Colonic mucosa (tissue), 4 donors: ENCODE results near the gene HCN3. TPM values are rescaled to one million over a fixed set of nuclear protein-coding genes. Genes with fewer than 3 reads are reported as not detected.

Source experiments
- DNase-seq: peaks from one replicate; pipeline ENCODE4 v3.0.0-alpha.2; 2020
- H3K27ac ChIP-seq: fragments of 200-600 bp; one replicate; pipeline ENCODE4 v1.8.0; 2021
- H3K27me3 ChIP-seq: fragments of 200-600 bp; one replicate; pipeline ENCODE4 v1.8.0; 2021
- H3K36me3 ChIP-seq: fragments of 200-600 bp; one replicate; pipeline ENCODE4 v1.8.0; 2021
- H3K4me1 ChIP-seq: fragments of 200-600 bp; one replicate; pipeline ENCODE4 v1.8.0; 2021; ENCODE audit warnings: mild to moderate bottlenecking
- H3K4me3 ChIP-seq: fragments of 200-600 bp; one replicate; pipeline ENCODE4 v1.8.0; 2021
- H3K9ac ChIP-seq, 2 donors: one replicate each; pipeline ENCODE4 v1.7.0; 2013; ENCODE audit warnings: control low read depth in 2 of 2, low read depth in 2 of 2, low read length in 2 of 2
- H3K9me3 ChIP-seq: fragments of 200-600 bp; one replicate; pipeline ENCODE4 v1.8.0; 2021
- intact Hi-C: fragments of 100-400 bp; cut with DNase I; formaldehyde crosslinking; loops from one replicate; pipeline ENCODE4 v1.14.1; 2022
- total RNA-seq, 2 donors: library from RNA; stranded (reverse); fragmentation: NEBNext Ultra II Directional in 1 of 2; extraction: Animal tissue kit (Norgen Biotek cat#: 25700) in 1 of 2; gene quantifications; one replicate each; pipeline ENCODE4 v1.2.1, GENCODE V29; 2021
- TF ChIP-seq, protein P1 (sequence below): fragments of 200-600 bp; IDR thresholded peaks from one replicate; pipeline ENCODE4 v1.8.0; 2022; ENCODE audit warnings: antibody characterized with exemption, mild to moderate bottlenecking
- donor health status: healthy.
- donor health status: DM: no; HTN: no; CAD: no.
- donor health status: DM: no; HTN: no; CAD: no.

The HCN3 gene
- total RNA-seq, 2 donors from 2014 or later = 12.4 to 12.8 TPM

DNA sequence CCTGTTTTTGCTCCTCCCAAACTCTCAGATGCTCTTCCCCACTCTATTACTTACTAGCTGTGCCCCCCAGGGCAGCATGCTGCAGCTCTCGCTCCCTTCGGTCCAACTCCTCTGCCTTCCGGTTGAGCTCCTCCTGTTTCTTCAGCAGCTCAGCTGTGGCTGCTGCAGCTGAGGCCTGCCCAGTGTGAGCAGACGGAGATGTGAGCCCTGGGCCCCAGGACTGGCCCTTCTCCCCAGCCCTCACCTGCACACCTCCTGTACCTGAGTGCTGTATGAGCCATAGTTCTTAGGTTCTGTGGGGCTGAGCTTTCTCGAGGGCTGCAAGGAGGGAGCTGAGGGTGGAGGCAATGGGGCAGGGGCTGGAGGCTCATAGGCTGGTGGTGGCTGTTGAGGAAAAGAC is 17.0 kb upstream of the HCN3 start:
- H3K9ac ChIP-seq = no peak overlapping the region
- peaks cover 6% of the 10 kb centered on the region for H3K36me3 ChIP-seq
- H3K9me3 ChIP-seq = no peaks in the 10 kb centered on the region
- H3K27ac ChIP-seq = no peak overlapping the region
- no peak overlapping the region for H3K4me3 ChIP-seq
- peaks cover 12% of the 10 kb centered on the region for H3K4me1 ChIP-seq
- DNase-seq = no peak
- intact Hi-C loops = no loop called here
- H3K27me3 ChIP-seq = no peaks in the 10 kb centered on the region
- TF ChIP-seq, protein P1, sequence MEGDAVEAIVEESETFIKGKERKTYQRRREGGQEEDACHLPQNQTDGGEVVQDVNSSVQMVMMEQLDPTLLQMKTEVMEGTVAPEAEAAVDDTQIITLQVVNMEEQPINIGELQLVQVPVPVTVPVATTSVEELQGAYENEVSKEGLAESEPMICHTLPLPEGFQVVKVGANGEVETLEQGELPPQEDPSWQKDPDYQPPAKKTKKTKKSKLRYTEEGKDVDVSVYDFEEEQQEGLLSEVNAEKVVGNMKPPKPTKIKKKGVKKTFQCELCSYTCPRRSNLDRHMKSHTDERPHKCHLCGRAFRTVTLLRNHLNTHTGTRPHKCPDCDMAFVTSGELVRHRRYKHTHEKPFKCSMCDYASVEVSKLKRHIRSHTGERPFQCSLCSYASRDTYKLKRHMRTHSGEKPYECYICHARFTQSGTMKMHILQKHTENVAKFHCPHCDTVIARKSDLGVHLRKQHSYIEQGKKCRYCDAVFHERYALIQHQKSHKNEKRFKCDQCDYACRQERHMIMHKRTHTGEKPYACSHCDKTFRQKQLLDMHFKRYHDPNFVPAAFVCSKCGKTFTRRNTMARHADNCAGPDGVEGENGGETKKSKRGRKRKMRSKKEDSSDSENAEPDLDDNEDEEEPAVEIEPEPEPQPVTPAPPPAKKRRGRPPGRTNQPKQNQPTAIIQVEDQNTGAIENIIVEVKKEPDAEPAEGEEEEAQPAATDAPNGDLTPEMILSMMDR = no peak

DNA sequence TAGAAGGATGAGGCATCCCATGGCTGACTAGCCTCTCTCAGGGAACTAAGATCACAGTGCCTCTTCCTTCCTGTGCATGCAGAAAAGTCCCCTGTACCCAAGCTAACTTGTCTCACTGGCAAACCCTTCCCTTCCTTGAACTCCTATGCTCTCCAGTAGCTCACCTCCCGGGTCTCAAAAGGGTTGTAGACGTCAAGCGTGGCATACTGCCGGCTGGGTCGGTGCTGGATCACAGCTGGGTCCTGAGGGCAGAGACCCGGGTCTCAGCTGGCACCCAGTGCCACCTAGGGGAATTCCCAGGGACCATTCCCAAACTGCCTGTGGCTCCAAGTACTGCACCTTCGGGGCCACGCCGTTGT is 15.8 kb upstream of the HCN3 start:
- TF ChIP-seq, protein P1 = no peak
- Histone ChIP-seq H3K36me3 (peaks cover 11% of the 10 kb centered on the region), H3K9me3 (no peaks in the 10 kb centered on the region), H3K27ac (peak overlapping the region; percentile 78), H3K4me3 (peak overlapping the region; percentile 71), H3K9ac (peak overlapping the region; percentile 80 to 96), H3K4me1 (peaks cover 12% of the 10 kb centered on the region), H3K27me3 (no peaks in the 10 kb centered on the region)
- no peak for DNase-seq
- intact Hi-C loops = no loop called here

DNA sequence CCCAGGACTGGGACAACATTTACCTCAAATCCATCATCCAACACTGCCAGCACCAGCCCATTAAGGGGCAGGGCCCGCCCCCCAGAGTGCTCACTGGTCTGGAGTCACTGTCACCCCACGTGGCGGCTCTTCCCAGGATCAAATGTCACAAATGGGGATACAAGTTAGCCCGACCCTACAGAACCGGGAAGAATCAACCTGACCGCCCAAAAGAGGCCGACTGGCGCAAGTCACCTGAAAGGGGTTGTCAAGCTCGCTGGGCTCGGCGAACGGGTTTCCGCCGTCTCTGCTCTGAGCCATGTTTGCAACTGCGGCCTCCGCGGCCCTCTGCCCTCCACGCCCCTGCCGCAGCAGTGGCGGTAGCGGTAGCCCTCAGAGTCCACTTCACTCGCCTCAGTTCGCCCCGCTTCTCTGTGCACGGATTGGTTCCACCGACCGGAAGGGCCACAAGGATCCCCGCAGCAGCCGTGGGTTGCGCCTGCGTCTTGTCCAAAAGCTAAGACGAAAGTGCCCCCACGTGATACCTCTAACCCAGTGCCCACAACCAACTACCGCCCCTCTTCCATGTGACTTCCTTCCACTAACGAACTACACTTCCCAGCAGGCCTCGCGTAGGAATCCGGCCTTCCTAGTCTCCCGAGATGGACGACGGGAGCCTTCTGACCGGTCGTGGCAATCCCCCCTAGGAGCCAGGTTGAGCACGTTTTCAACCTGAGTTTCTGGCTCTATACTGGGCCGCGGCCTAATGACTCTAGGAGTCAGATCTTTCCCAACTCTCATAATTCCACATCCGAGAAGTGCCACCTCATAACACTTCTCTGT is 15.2 kb upstream of the HCN3 start, which contains the start of gene SCAMP3:
Gene SCAMP3 (minus strand): TSS at position 509 of the 822 bp plus-strand sequence. CDS start 209 bp downstream, at position 300.
- Histone ChIP-seq H3K9me3 (no peaks in the 10 kb centered on the region), H3K4me3 (peak within 1 kb of the TSS; percentile 71), H3K36me3 (peaks cover 14% of the 10 kb centered on the region), H3K27me3 (no peaks in the 10 kb centered on the region), H3K27ac (peak within 1 kb of the TSS; percentile 78), H3K9ac (peak within 1 kb of the TSS; percentile 80 to 96), H3K4me1 (peaks cover 12% of the 10 kb centered on the region)
- peak; percentile 97 for DNase-seq
- intact Hi-C loops = no loop called here
- TF ChIP-seq, protein P1 = no peak

DNA sequence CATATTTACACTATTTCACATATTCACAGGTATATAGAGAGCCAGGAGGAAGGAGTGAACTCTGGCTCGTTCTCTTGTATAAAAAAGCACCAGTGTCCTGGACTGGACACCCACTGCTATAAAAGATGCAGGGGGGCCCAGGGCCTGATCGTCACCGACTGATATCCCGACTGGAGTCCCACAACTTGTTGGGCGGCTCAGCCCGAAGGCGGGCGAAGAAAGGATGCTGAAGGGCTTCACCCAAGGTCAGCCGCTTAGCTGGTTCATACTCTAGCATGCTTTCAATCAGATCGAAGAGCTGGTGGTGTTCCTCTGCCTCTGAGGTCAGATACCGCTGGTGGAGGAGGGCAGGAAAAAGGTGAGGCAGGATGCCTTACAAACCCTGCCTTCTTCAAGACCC is 14.2 kb upstream of the HCN3 start:
- intact Hi-C loops = no loop called here

DNA sequence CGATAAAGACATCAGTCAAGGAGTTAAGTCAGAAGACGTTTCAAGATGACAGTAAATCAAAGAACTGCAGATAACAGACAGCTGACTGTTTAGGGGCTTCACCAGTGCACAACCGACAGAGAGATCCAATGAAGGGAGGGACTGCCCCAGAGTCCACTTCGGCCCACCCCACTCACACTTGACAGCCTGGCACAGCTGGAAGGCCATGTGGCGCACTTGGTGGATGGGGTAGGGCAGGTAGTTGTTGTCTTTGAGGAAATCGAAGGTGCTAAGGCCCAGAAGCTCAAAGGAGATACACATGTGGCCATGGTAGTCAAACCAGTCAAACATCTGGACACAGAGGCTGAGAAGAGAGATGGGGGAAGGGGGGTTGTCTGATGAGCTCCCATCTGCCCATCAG is 10.7 kb upstream of the HCN3 start:
- H3K4me1 ChIP-seq = no peaks in the 10 kb centered on the region
- H3K36me3 ChIP-seq = peaks cover 36% of the 10 kb centered on the region
- no peak overlapping the region for H3K4me3 ChIP-seq
- TF ChIP-seq, protein P1 = no peak
- intact Hi-C loops = no loop called here
- H3K9me3 ChIP-seq = no peaks in the 10 kb centered on the region
- DNase-seq = no peak
- H3K9ac ChIP-seq = no peak overlapping the region
- no peaks in the 10 kb centered on the region for H3K27me3 ChIP-seq
- no peak overlapping the region for H3K27ac ChIP-seq

More for the DNA sequence above, 14.2 kb upstream of the HCN3 start:
- peaks cover 12% of the 10 kb centered on the region for H3K4me1 ChIP-seq
- no peak overlapping the region for H3K9ac ChIP-seq
- H3K4me3 ChIP-seq = no peak overlapping the region
- no peak for DNase-seq
- no peaks in the 10 kb centered on the region for H3K9me3 ChIP-seq
- TF ChIP-seq, protein P1 = no peak
- H3K27me3 ChIP-seq = no peaks in the 10 kb centered on the region
- H3K27ac ChIP-seq = no peak overlapping the region
- H3K36me3 ChIP-seq = peaks cover 24% of the 10 kb centered on the region
